Urinary bladder (tissue), 4 donors: ENCODE results near the gene CHD1. TPM values are rescaled to one million over a fixed set of nuclear protein-coding genes. Genes with fewer than 3 reads are reported as not detected.
A peak's percentile ranks its signal among the peaks of the same experiment; 100 is the strongest.
"Not testable (repeated sequence)": the region's sequence is repeated elsewhere in the genome, so short reads cannot be mapped to it uniquely, and the experiment has no call there.

Source experiments
- DNase-seq: peaks from one replicate; pipeline ENCODE4 v3.0.0-alpha.2; 2015; ENCODE audit errors: extremely low spot score
- H3K27ac ChIP-seq: one replicate; pipeline ENCODE4 v1.5.1; 2013; ENCODE audit warnings: low read depth, mild to moderate bottlenecking, moderate library complexity
- H3K36me3 ChIP-seq: one replicate; pipeline ENCODE4 v1.6.1; 2013; ENCODE audit warnings: mild to moderate bottlenecking, moderate library complexity; ENCODE audit not compliant: insufficient read depth
- H3K4me1 ChIP-seq: one replicate; pipeline ENCODE4 v1.6.1; 2013; ENCODE audit warnings: mild to moderate bottlenecking, moderate library complexity; ENCODE audit not compliant: insufficient read depth
- H3K4me3 ChIP-seq: one replicate; pipeline ENCODE4 v1.5.1; 2013; ENCODE audit warnings: low read depth, low read length
- WGBS: extraction: QIAGEN DNeasy Blood & Tissue Kit; methylation state at CpG from one replicate; pipeline ENCODE4 v1.1.7; 2013; 5-methylcytosine and 5-hydroxymethylcytosine counted together
- polyA plus RNA-seq: library from polyadenylated mRNA; stranded (reverse); fragments of 200-250 nt; gene quantifications from one replicate; pipeline ENCODE4 v1.2.3, GENCODE V29; 2013
- total RNA-seq: library from RNA; depleted of rRNA; stranded (reverse); fragments of >200 nt; gene quantifications from one replicate; pipeline ENCODE4 v1.2.3, GENCODE V29; 2014
- donor health status: healthy with polysubstance abuse.
- donor health status: healthy.

CHD1 gene
- total and polyA plus RNA-seq, 2 donors: 13.0 to 146 TPM

DNA sequence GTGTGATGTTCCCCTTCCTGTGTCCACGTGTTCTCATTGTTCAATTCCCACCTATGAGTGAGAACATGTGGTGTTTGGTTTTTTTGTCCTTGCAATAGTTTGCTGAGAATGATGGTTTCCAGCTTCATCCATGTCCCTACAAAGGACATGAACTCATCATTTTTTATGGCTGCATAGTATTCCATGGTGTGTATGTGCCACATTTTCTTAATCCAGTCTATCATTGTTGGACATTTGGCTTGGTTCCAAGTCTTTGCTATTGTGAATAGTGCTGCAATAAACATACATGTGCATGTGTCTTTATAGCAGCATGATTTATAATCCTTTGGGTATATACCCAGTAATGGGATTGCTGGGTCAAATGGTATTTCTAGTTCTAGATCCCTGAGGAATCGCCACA is 26.7 kb upstream of the CHD1 start:
- WGBS: 100% methylated on average over 2 of the region's 2 CpGs
- DNase-seq, H3K4me1 ChIP-seq, H3K27ac ChIP-seq, H3K4me3 ChIP-seq, H3K36me3 ChIP-seq: not testable (repeated sequence)

DNA sequence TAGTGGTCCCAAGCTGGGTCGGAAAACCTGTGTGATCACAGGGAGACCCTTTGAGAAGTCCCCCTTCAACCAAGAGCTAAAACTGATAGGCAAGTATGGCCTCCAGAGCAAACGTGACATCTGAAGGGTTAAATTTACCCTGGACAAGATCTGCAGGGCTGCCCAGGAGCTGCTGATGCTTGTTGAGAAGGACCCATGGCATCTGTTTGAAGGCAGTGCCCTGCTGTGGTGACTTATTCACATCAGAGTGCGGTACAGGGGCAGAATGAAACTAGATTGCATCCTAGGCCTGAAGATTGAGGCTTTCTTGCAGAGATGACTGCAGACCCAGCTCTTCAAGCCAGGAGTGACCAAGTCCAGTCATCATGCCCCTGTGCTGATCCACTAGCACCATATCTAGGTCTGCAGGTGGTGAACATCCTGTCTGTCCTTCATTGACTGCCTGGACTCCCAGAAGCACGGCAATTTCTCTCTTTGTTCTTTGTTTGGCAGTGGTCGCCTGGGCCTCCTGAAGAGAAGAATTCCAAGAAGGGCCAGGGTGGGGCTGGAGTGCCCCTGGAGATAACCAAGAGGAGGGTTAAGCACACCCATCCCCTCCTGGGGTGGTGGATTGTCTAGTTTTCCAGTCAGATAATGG is 25.7 kb upstream of the CHD1 start:
- Histone ChIP-seq H3K4me3 (no peak overlapping the region), H3K27ac (no peak overlapping the region), H3K36me3 (no peaks in the 10 kb centered on the region), H3K4me1 (no peaks in the 10 kb centered on the region)
- no peak for DNase-seq
- WGBS: 91% methylated on average over 5 of the region's 5 CpGs

DNA sequence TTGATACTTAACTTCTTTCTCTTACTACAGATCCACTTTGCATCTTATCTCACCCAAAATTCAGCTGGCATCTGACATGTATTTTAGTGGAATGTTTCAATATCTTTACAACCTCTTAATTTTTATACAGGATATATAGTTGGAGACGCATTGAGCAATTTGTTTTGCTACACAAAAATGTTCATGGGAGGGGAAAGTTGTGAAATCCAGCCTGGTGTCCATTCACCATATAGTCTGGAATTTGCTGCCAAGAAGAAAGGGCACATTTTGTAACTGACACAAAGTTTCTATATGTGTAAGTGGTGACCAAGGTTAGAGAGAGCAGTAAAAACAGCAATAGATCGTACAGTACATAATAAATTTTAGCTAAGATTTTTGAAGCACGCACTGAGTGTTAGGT is 14.0 kb upstream of the CHD1 start:
- no peak overlapping the region for H3K4me3 ChIP-seq
- no peak overlapping the region for H3K27ac ChIP-seq
- 87% methylated on average over 3 of the region's 3 CpGs for WGBS
- H3K36me3 ChIP-seq: peaks cover 2% of the 10 kb centered on the region
- DNase-seq: no peak
- H3K4me1 ChIP-seq: no peaks in the 10 kb centered on the region

- H3K36me3 ChIP-seq: peaks cover 2% of the 10 kb centered on the region
- no peaks in the 10 kb centered on the region for H3K4me1 ChIP-seq
- DNase-seq: no peak
- no peak overlapping the region for H3K4me3 ChIP-seq
- 82% methylated on average over 6 of the region's 6 CpGs for WGBS
- H3K27ac ChIP-seq: no peak overlapping the region
These were observed 12.5 kb upstream of the CHD1 start for GRCh38 chr5:98941131-98941883.

GRCh38 chr5:98940581-98940980 is 11.8 kb upstream of the CHD1 start:
- H3K36me3 ChIP-seq: peaks cover 2% of the 10 kb centered on the region
- H3K27ac ChIP-seq: no peak overlapping the region
- 35% methylated on average over 2 of the region's 2 CpGs for WGBS
- H3K4me3 ChIP-seq: no peak overlapping the region
- H3K4me1 ChIP-seq: no peaks in the 10 kb centered on the region
- DNase-seq: peak; percentile 45

GRCh38 chr5:98938464-98938863 is 9.7 kb upstream of the CHD1 start:
- H3K27ac ChIP-seq: no peak overlapping the region
- H3K36me3 ChIP-seq: peaks cover 4% of the 10 kb centered on the region
- H3K4me3 ChIP-seq: no peak overlapping the region
- 35% methylated on average over 2 of the region's 2 CpGs for WGBS
- no peaks in the 10 kb centered on the region for H3K4me1 ChIP-seq
- no peak for DNase-seq

GRCh38 chr5:98936948-98937715 is 8.3 kb upstream of the CHD1 start:
- Histone ChIP-seq H3K4me3 (no peak overlapping the region), H3K27ac (no peak overlapping the region), H3K4me1 (no peaks in the 10 kb centered on the region), H3K36me3 (peaks cover 4% of the 10 kb centered on the region)
- WGBS: 91% methylated on average over 3 of the region's 3 CpGs
- no peak for DNase-seq

DNA sequence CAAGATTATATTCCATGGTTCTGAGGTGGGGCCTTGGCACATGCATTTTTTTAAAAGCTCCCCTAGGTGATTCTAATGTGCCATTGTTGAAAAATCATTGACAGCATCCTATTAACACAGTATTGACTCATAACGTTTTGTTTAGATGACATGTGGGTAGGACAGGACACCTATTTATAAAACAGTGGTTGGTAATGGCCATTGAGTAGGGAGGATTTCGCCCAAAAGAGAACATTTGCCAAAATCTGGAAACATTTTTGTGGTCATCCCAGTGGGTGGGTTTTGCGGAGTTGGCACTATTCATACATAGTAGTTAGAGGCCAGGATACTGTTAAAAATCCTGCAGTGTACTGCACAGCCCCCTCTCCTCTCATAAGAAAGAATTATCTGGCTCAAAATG is 6.4 kb upstream of the CHD1 start:
- no peak for DNase-seq
- no peaks in the 10 kb centered on the region for H3K4me1 ChIP-seq
- H3K36me3 ChIP-seq: peaks cover 2% of the 10 kb centered on the region
- no peak overlapping the region for H3K4me3 ChIP-seq
- no peak overlapping the region for H3K27ac ChIP-seq
- whole genome bisulfite sequencing: 87% methylated on average over 3 of the region's 3 CpGs

DNA sequence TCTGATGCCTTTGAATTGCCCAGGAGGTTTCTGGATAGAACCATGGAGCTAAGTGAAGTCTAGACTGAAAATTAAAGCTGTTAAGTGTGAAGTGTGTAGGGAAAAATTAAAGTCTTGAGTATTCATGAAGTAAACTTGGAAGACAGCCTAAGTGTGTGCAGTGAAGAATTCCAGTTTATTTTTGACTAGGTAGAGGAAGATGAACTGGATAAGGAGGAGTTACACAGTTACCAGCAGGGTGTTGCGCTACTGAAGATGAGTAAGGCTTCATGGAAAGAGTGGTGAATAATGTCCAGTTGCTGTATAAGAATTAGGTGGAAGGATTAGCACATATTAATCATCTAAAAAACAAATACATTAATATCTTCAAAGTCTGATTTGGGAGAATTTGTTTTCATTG is 5.7 kb upstream of the CHD1 start:
- no peaks in the 10 kb centered on the region for H3K4me1 ChIP-seq
- no peak overlapping the region for H3K4me3 ChIP-seq
- peaks cover 2% of the 10 kb centered on the region for H3K36me3 ChIP-seq
- WGBS: 91% methylated on average over 1 of the region's 1 CpG
- no peak for DNase-seq
- no peak overlapping the region for H3K27ac ChIP-seq

- Histone ChIP-seq H3K27ac (no peak overlapping the region), H3K4me3 (no peak overlapping the region), H3K36me3 (peaks cover 2% of the 10 kb centered on the region), H3K4me1 (no peaks in the 10 kb centered on the region)
- 83% methylated on average over 5 of the region's 5 CpGs for WGBS
- no peak for DNase-seq
These were observed 4.8 kb upstream of the CHD1 start for GRCh38 chr5:98933445-98934072.

GRCh38 chr5:98930972-98931762 is 2.4 kb upstream of the CHD1 start:
- no peaks in the 10 kb centered on the region for H3K4me1 ChIP-seq
- no peak overlapping the region for H3K27ac ChIP-seq
- DNase-seq: no peak
- WGBS: 79% methylated on average over 5 of the region's 5 CpGs
- H3K4me3 ChIP-seq: no peak overlapping the region
- H3K36me3 ChIP-seq: peaks cover 2% of the 10 kb centered on the region

GRCh38 chr5:98929710-98930298 is 997 bp upstream of the CHD1 start:
- 9% methylated on average over 21 of the region's 21 CpGs for WGBS
- Histone ChIP-seq H3K4me1 (no peaks in the 10 kb centered on the region), H3K36me3 (no peaks in the 10 kb centered on the region), H3K27ac (peak overlapping the region; percentile 98), H3K4me3 (peak overlapping the region; percentile 50)
- no peak for DNase-seq
